Smooth muscle cell (in vitro differentiated cells): ENCODE data around the gene TINAGL1. TPM values are rescaled to one million over a fixed set of nuclear protein-coding genes. Genes with fewer than 3 reads are reported as not detected.

Experiments
- DNase-seq: peaks from one replicate; lab custom pipeline; 2025; ENCODE audit not compliant: unreplicated experiment; lab: John Stamatoyannopoulos, UW
- H2AFZ ChIP-seq: fragments of 200-600 bp; sonication (generic); 2 replicates; pipeline ENCODE4 v1.6.0; 2016; ENCODE audit warnings: antibody characterized with exemption, low read depth, mild to moderate bottlenecking
- H3F3A ChIP-seq: fragments of 200-600 bp; sonication (generic); 2 replicates; pipeline ENCODE4 v1.6.0; 2017; ENCODE audit warnings: antibody characterized with exemption, low read depth
- H3K27ac ChIP-seq: fragments of 200-600 bp; sonication (generic); 2 replicates; pipeline ENCODE4 v1.5.1; 2016; ENCODE audit warnings: low read depth, mild to moderate bottlenecking
- H3K27me3 ChIP-seq: fragments of 200-600 bp; sonication (generic); 2 replicates; pipeline ENCODE4 v1.6.1; 2016; ENCODE audit warnings: low read depth, mild to moderate bottlenecking
- H3K36me3 ChIP-seq: fragments of 200-600 bp; sonication (generic); 2 replicates; pipeline ENCODE4 v1.5.1; 2016; ENCODE audit warnings: low read depth
- H3K4me1 ChIP-seq: fragments of 200-600 bp; sonication (generic); 2 replicates; pipeline ENCODE4 v1.5.1; 2016; ENCODE audit warnings: low read depth
- H3K4me2 ChIP-seq: fragments of 200-600 bp; sonication (generic); 2 replicates; pipeline ENCODE4 v1.6.0; 2016; ENCODE audit warnings: mild to moderate bottlenecking
- H3K4me3 ChIP-seq: fragments of 200-600 bp; sonication (generic); 2 replicates; pipeline ENCODE4 v1.5.1; 2016; ENCODE audit warnings: mild to moderate bottlenecking
- H3K79me2 ChIP-seq: fragments of 200-600 bp; sonication (generic); 2 replicates; pipeline ENCODE4 v1.6.0; 2016; ENCODE audit warnings: low read depth, mild to moderate bottlenecking
- H3K9ac ChIP-seq: fragments of 200-600 bp; sonication (generic); 2 replicates; pipeline ENCODE4 v1.6.0; 2016; ENCODE audit warnings: low read depth
- H3K9me3 ChIP-seq: fragments of 200-600 bp; sonication (generic); replicated peaks from 2 replicates; pipeline ENCODE4 v1.5.1; 2016; ENCODE audit warnings: low read depth
- H4K20me1 ChIP-seq: fragments of 200-600 bp; sonication (generic); 2 replicates; pipeline ENCODE4 v1.6.0; 2016; ENCODE audit warnings: low read depth
- WGBS: methylation state at CpG from one replicate; pipeline ENCODE4 v1.1.7; 2016; ENCODE audit warnings: low lambda C conversion rate; 5-methylcytosine and 5-hydroxymethylcytosine counted together
- polyA plus RNA-seq: library from polyadenylated mRNA; unstranded; fragments of >200 nt; fragmentation: Nextera tagmentation; extraction: Ambion mirVana; gene quantifications from 2 replicates; pipeline ENCODE4 v1.2.1, GENCODE V29; 2016
- total RNA-seq: library from RNA; depleted of rRNA; stranded (reverse); fragments of >200 nt; gene quantifications from 2 replicates; pipeline ENCODE4 v1.2.3, GENCODE V29; 2014
- TF ChIP-seq, protein P1 (sequence below): fragments of 200-600 bp; sonication (generic); IDR thresholded peaks from 2 replicates; pipeline ENCODE4 v1.5.1; 2017; ENCODE audit warnings: borderline replicate concordance, mild to moderate bottlenecking, antibody characterized with exemption; ENCODE audit not compliant: insufficient read depth, poor library complexity, severe bottlenecking

Gene TINAGL1
- total and polyA plus RNA-seq, 2 experiments from 2014 or later: 40.9 to 142 TPM

DNA sequence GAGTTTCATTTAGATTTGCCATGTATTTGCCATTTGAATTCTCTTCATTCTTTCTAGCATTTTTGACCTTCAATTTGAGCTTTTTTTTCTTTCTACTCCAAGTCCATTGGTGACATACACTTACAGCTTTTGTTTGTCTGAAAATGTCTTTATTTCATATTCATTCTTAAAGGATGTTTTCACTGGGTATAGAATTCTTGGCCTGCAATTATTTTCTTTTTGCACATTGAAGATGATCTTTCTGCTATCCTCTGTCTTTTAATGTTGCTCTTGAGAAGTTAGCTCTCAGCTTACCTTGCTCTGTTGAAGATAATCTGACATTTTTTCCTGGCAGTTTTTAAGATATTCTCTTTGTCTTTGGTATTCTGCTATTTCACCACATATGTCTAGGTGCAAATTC, 16.6 kb upstream of the TINAGL1 start:
- TF ChIP-seq, protein P1, sequence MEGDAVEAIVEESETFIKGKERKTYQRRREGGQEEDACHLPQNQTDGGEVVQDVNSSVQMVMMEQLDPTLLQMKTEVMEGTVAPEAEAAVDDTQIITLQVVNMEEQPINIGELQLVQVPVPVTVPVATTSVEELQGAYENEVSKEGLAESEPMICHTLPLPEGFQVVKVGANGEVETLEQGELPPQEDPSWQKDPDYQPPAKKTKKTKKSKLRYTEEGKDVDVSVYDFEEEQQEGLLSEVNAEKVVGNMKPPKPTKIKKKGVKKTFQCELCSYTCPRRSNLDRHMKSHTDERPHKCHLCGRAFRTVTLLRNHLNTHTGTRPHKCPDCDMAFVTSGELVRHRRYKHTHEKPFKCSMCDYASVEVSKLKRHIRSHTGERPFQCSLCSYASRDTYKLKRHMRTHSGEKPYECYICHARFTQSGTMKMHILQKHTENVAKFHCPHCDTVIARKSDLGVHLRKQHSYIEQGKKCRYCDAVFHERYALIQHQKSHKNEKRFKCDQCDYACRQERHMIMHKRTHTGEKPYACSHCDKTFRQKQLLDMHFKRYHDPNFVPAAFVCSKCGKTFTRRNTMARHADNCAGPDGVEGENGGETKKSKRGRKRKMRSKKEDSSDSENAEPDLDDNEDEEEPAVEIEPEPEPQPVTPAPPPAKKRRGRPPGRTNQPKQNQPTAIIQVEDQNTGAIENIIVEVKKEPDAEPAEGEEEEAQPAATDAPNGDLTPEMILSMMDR: no peak
- H2AFZ ChIP-seq: no peak overlapping the region
- no peaks in the 10 kb centered on the region for H3K79me2 ChIP-seq
- no peaks in the 10 kb centered on the region for H3F3A ChIP-seq
- no peaks in the 10 kb centered on the region for H3K4me1 ChIP-seq
- H3K9ac ChIP-seq: no peak overlapping the region
- no peaks in the 10 kb centered on the region for H3K36me3 ChIP-seq
- no peaks in the 10 kb centered on the region for H3K27me3 ChIP-seq
- no peak for DNase-seq
- H4K20me1 ChIP-seq: no peaks in the 10 kb centered on the region
- no peak overlapping the region for H3K27ac ChIP-seq
- H3K9me3 ChIP-seq: no peaks in the 10 kb centered on the region
- H3K4me2 ChIP-seq: no peak overlapping the region
- no peak overlapping the region for H3K4me3 ChIP-seq

DNA sequence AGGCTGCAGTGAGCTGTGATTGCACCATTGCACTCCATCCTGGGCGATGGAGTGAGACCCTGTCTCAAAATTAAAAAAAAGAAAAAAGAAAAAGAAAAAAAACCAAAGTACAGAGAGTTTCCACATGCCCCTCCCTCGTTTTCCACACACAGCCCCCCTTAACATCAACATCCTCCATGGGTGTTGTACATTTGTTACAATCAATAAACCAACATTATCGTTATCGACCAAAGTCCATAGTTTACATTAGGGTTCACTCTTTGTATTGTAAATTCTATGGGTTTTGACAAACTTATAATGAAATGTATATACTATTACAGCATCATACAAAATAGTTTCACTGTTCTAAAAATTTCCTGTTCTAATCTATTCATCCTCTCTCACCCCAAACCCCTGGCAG, 15.9 kb upstream of the TINAGL1 start:
- Histone ChIP-seq H3K36me3 (no peaks in the 10 kb centered on the region), H3F3A (no peaks in the 10 kb centered on the region), H3K79me2 (no peaks in the 10 kb centered on the region), H3K9me3 (no peaks in the 10 kb centered on the region), H3K4me2 (no peak overlapping the region), H4K20me1 (no peaks in the 10 kb centered on the region), H3K27ac (no peak overlapping the region), H2AFZ (no peak overlapping the region), H3K9ac (no peak overlapping the region), H3K4me3 (no peak overlapping the region), H3K27me3 (no peaks in the 10 kb centered on the region), H3K4me1 (no peaks in the 10 kb centered on the region)
- WGBS: 94% methylated on average over 4 of the region's 4 CpGs
- TF ChIP-seq, protein P1: no peak
- no peak for DNase-seq

DNA sequence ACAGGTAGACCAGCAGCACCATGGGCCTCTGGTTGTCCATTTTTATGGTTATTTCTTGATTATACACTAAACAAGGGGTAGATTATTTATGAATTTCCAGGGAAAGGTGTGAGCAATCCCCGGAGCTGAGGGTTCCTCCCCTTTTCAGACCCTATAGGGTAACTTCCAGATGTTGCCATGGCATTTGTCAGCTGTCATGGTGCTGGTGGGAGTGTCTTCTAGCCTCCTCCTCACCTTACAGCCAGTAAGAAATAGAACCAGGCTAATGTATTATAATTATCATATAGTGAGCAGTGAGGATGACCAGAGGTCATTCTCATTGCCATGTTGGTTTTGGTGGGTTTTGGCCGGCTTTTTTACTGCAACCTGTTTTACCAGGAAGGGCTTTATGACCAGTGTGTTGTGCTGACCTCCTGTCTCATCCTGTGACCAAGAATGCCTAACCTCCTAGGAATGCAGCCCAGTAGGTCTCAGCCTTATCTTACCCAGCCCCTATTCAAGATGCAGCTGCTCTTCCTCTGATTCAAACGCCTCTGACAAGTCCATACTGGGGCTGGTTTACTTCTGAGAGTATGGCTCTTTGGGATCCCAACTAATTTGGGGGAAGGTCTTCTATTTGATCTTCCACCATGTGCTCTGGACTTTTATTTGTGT, 13.5 kb upstream of the TINAGL1 start:
- Histone ChIP-seq H3K27ac (peak overlapping the region; percentile 88), H3K4me2 (peak overlapping the region; percentile 11), H3K27me3 (no peaks in the 10 kb centered on the region), H3K36me3 (no peaks in the 10 kb centered on the region), H3F3A (no peaks in the 10 kb centered on the region), H3K9ac (peak overlapping the region; percentile 33), H4K20me1 (no peaks in the 10 kb centered on the region), H3K79me2 (no peaks in the 10 kb centered on the region), H3K9me3 (no peaks in the 10 kb centered on the region), H3K4me3 (no peak overlapping the region), H2AFZ (no peak overlapping the region), H3K4me1 (no peaks in the 10 kb centered on the region)
- WGBS: 24% methylated on average over 3 of the region's 3 CpGs
- DNase-seq: no peak
- TF ChIP-seq, protein P1: no peak

DNA sequence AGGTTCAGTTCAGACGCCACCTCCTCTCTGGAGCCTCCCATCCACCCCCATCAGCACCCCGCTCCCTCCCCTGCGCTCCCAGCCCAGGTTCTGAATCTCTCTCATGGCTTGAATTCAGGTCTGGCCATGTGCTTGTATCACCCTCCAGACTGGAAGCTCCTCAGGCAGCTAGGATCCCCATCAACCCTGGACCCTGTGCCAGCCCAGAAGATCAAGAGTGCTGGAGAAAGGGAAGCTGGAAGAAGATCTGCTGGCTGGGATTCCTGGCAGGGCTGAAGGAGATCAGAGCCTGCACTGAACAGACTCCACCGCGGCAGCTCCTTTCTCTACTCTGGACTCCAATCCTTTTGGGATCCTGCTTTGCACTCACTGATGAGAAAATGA, 11.7 kb upstream of the TINAGL1 start:
- Histone ChIP-seq H4K20me1 (no peaks in the 10 kb centered on the region), H3K27ac (no peak overlapping the region), H3K79me2 (no peaks in the 10 kb centered on the region), H2AFZ (no peak overlapping the region), H3K4me3 (no peak overlapping the region), H3K27me3 (no peaks in the 10 kb centered on the region), H3K4me1 (no peaks in the 10 kb centered on the region), H3K9me3 (no peaks in the 10 kb centered on the region), H3K9ac (no peak overlapping the region), H3F3A (no peaks in the 10 kb centered on the region), H3K4me2 (no peak overlapping the region), H3K36me3 (no peaks in the 10 kb centered on the region)
- no peak for DNase-seq
- 85% methylated on average over 5 of the region's 5 CpGs for WGBS
- TF ChIP-seq, protein P1: no peak
